ENCODE data around the gene NEUROD6.

Gene NEUROD6

DNA sequence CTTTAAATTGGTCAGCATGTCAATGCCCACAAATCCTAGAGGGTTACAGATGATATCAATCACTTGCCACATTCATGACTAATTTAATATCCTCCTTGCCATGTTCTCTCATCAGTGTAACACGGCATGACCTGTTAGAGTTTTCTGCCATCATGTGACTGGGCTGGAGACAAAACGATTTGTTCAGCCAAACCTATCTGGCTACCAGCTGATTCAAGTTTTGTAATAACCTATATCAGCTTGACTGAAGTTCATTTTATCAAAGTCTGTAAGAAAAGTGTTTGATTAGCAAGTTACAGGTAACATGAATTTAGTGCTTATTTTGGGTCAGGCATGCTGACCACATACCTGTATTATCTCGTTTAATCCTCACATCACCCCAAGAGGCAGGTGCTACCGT is 25.7 kb downstream of the NEUROD6 start:
- TF ChIP-seq, protein P1, sequence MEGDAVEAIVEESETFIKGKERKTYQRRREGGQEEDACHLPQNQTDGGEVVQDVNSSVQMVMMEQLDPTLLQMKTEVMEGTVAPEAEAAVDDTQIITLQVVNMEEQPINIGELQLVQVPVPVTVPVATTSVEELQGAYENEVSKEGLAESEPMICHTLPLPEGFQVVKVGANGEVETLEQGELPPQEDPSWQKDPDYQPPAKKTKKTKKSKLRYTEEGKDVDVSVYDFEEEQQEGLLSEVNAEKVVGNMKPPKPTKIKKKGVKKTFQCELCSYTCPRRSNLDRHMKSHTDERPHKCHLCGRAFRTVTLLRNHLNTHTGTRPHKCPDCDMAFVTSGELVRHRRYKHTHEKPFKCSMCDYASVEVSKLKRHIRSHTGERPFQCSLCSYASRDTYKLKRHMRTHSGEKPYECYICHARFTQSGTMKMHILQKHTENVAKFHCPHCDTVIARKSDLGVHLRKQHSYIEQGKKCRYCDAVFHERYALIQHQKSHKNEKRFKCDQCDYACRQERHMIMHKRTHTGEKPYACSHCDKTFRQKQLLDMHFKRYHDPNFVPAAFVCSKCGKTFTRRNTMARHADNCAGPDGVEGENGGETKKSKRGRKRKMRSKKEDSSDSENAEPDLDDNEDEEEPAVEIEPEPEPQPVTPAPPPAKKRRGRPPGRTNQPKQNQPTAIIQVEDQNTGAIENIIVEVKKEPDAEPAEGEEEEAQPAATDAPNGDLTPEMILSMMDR (conservative IDR thresholded peaks at IDR 0.05), result no peak
- no peak overlapping the region for H3K27ac ChIP-seq

DNA sequence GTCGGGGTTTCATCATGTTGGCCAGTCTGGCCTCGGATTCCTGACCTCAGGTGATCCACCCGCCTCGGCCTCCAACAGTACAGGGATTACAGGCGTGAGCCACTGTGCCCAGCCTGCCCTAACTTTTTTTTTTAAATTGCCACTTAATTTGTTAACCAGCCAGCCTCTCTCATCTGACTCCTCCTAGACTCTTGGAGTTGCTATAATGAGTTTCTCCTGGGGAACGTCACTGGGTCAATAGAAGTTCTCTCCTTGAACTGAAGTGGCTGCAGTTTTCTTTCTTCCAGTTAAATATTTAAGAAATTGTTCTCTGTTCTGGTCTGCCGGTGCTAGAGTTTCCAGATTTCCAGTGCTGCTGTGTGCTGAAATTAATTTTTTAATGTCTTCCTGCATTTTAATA is 27.6 kb downstream of the NEUROD6 start:
- TF ChIP-seq, protein P1 (conservative IDR thresholded peaks at IDR 0.05), result no peak
- H3K27ac ChIP-seq, result no peak overlapping the region

DNA sequence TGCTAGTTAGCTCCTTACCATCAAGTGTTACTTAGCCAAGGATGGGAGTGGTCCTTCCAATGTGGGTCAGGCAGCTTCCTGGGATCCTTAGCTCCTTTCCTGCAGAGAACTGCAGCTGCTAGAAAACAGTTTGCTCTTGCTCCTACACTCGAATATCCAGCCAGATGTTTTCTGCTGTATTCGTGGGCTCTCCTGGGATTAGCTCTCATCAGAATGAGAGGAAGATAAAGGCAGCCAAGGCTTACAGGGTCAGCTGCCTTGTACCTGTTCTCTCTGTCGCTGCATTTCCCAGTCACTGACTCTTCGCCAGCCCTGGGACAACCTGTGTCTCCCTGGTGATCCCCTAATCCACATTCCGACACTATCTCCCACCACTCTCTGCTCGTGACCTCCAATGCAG is 29.0 kb downstream of the NEUROD6 start:
- H3K27ac ChIP-seq, result no peak overlapping the region
- TF ChIP-seq, protein P1 (conservative IDR thresholded peaks at IDR 0.05), result no peak

GRCh38 chr7:31310321-31310935 is 30.1 kb downstream of the NEUROD6 start:
- TF ChIP-seq, protein P1 (conservative IDR thresholded peaks at IDR 0.05), result no peak
- H3K27ac ChIP-seq, result no peak overlapping the region

- TF ChIP-seq, protein P1 (conservative IDR thresholded peaks at IDR 0.05), result no peak
- H3K27ac ChIP-seq, result no peak overlapping the region
Observed at GRCh38 chr7:31309407-31309806, 31.1 kb downstream of the NEUROD6 start.

DNA sequence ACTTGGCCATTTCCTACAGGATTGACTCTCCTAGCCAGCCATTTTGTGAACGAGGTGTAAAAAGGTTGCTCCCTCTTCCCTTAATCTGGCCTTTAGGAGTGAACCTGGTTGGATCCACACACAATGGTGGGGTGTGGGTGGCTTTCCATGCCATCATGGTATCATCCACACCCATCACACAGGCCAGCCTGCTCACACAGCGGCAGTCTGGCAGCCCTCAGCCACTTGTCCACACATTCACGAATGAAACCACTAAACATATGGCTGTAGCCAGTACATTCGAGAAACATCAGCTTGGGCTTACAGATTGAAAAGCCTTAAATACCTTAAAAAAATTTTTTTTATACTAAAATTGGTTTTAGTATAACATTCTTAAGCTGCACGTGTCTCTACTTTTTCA is 31.9 kb downstream of the NEUROD6 start:
- TF ChIP-seq, protein P1 (conservative IDR thresholded peaks at IDR 0.05), result no peak
- no peak overlapping the region for H3K27ac ChIP-seq

DNA sequence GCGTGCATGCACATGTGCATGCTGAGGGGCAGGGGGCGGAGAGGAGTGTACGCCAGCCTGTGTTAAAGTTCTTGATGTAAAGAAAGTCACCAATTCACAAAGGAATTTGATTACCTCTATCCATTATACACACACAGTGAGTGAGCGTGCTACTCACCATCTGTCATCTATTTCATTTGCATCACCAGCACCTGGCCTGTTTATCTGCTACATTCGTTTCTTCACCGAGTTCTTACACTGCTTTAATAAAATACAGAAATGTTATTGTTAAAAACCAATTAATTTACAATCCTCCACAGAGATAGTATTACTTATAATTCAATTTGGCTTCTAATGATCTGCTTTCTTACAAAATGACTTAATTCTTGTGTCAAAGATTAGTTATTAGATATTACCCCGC is 32.6 kb downstream of the NEUROD6 start:
- TF ChIP-seq, protein P1 (conservative IDR thresholded peaks at IDR 0.05), result no peak
- no peak overlapping the region for H3K27ac ChIP-seq
